Neuronal stem cell (in vitro differentiated cells): Measurements from ENCODE around the gene HECW1.

Source experiments
- DNase-seq: peaks from one replicate; pipeline ENCODE4 v3.0.0-alpha.2; 2013; ENCODE audit warnings: low spot score
- H2AFZ ChIP-seq: one replicate; pipeline ENCODE4 v1.6.1; 2013; ENCODE audit warnings: mild to moderate bottlenecking, low read length, inconsistent platforms
- H2AK5ac ChIP-seq: 2 replicates; pipeline ENCODE4 v1.6.1; 2013; ENCODE audit warnings: low read depth, mild to moderate bottlenecking, inconsistent platforms, low read length, moderate library complexity, mixed read lengths
- H2BK120ac ChIP-seq: 2 replicates; pipeline ENCODE4 v1.6.1; 2013; ENCODE audit warnings: low read depth, mild to moderate bottlenecking, inconsistent platforms, low read length, moderate library complexity, mixed read lengths
- H2BK12ac ChIP-seq: one replicate; pipeline ENCODE4 v1.6.1; 2013; ENCODE audit warnings: low read length, inconsistent platforms
- H2BK15ac ChIP-seq: 2 replicates; pipeline ENCODE4 v1.6.1; 2013; ENCODE audit warnings: mild to moderate bottlenecking, low read length, inconsistent platforms, mixed read lengths
- H2BK5ac ChIP-seq: one replicate; pipeline ENCODE4 v1.6.1; 2013; ENCODE audit warnings: inconsistent platforms, mild to moderate bottlenecking, low read length, moderate library complexity
- H3K14ac ChIP-seq: one replicate; pipeline ENCODE4 v1.6.1; 2013; ENCODE audit warnings: low read length, inconsistent platforms
- H3K18ac ChIP-seq: 2 replicates; pipeline ENCODE4 v1.6.1; 2013; ENCODE audit warnings: low read length, inconsistent platforms
- H3K23ac ChIP-seq: 2 replicates; pipeline ENCODE4 v1.6.1; 2013; ENCODE audit warnings: low read depth, mild to moderate bottlenecking, mixed read lengths, low read length, inconsistent platforms; ENCODE audit not compliant: poor library complexity
- H3K27ac ChIP-seq: replicated peaks from 3 replicates; pipeline ENCODE4 v1.5.1; 2013; ENCODE audit warnings: low read length, inconsistent platforms
- H3K27me3 ChIP-seq, 3 experiments: 2 replicates each; pipeline ENCODE4 v1.6.1; 2013; ENCODE audit warnings: low read length in 3 of 3, mild to moderate bottlenecking in 2 of 3, inconsistent platforms in 1 of 3, low read depth in 1 of 3, mixed read lengths in 1 of 3, moderate library complexity in 1 of 3; ENCODE audit not compliant: control insufficient read depth in 3 of 3, insufficient read depth in 3 of 3
- H3K36me3 ChIP-seq, 2 donors: replicated peaks in 1 of 2; 2 replicates each; pipeline ENCODE4 v1.6.1; 2013; ENCODE audit warnings: low read length in 2 of 2; ENCODE audit not compliant: control insufficient read depth in 2 of 2, insufficient read depth in 2 of 2
- H3K4ac ChIP-seq: 2 replicates; pipeline ENCODE4 v1.6.1; 2013; ENCODE audit warnings: inconsistent platforms, mild to moderate bottlenecking, low read length, moderate library complexity
- H3K4me1 ChIP-seq, 2 donors: 1 replicate in 1 of 2; 2 replicates in 1 of 2; pipeline ENCODE4 v1.6.1; 2013; ENCODE audit warnings: low read length in 2 of 2, low read depth in 1 of 2; ENCODE audit not compliant: control insufficient read depth in 2 of 2, insufficient read depth in 1 of 2
- H3K4me2 ChIP-seq: one replicate; pipeline ENCODE4 v1.6.1; 2013; ENCODE audit warnings: mild to moderate bottlenecking, low read length, inconsistent platforms; ENCODE audit not compliant: insufficient read depth, poor library complexity, severe bottlenecking
- H3K4me3 ChIP-seq, 2 donors: 2 replicates each; pipeline ENCODE4 v1.5.1; 2013; ENCODE audit warnings: low read length in 2 of 2, mild to moderate bottlenecking in 2 of 2, inconsistent platforms in 1 of 2, moderate library complexity in 1 of 2
- H3K79me1 ChIP-seq: one replicate; pipeline ENCODE4 v1.6.1; 2013; ENCODE audit warnings: low read depth, mild to moderate bottlenecking, inconsistent platforms, low read length, moderate library complexity
- H3K9ac ChIP-seq: one replicate; pipeline ENCODE4 v1.6.1; 2013; ENCODE audit warnings: mild to moderate bottlenecking, low read depth, low read length, inconsistent platforms; ENCODE audit not compliant: poor library complexity
- H3K9me3 ChIP-seq, 2 donors: replicated peaks in 1 of 2; 2 replicates each; pipeline versions ENCODE3 to v1.6.1; 2013; ENCODE audit warnings: low read length in 2 of 2, mild to moderate bottlenecking in 2 of 2, inconsistent platforms in 1 of 2, low read depth in 1 of 2, mixed read lengths in 1 of 2, moderate library complexity in 1 of 2; ENCODE audit not compliant: control insufficient read depth in 2 of 2, insufficient read depth in 1 of 2
- H4K8ac ChIP-seq: one replicate; pipeline ENCODE4 v1.6.1; 2013; ENCODE audit warnings: low read depth, mild to moderate bottlenecking, inconsistent platforms, low read length, moderate library complexity
- H4K91ac ChIP-seq: one replicate; pipeline ENCODE4 v1.6.1; 2013; ENCODE audit warnings: low read length, low read depth, mild to moderate bottlenecking, inconsistent platforms; ENCODE audit not compliant: poor library complexity
- WGBS, 2 donors: extraction: QIAGEN DNeasy Blood & Tissue Kit; methylation state at CpG; one replicate each; pipeline ENCODE4 v1.1.7; 2013; ENCODE audit warnings: missing lambda C conversion rate in 2 of 2, mixed read lengths in 1 of 2; ENCODE audit not compliant: insufficient read length in 2 of 2, insufficient replicate concordance in 1 of 2; ENCODE audit errors: extremely low coverage in 2 of 2; 5-methylcytosine and 5-hydroxymethylcytosine counted together

HECW1 gene

DNA sequence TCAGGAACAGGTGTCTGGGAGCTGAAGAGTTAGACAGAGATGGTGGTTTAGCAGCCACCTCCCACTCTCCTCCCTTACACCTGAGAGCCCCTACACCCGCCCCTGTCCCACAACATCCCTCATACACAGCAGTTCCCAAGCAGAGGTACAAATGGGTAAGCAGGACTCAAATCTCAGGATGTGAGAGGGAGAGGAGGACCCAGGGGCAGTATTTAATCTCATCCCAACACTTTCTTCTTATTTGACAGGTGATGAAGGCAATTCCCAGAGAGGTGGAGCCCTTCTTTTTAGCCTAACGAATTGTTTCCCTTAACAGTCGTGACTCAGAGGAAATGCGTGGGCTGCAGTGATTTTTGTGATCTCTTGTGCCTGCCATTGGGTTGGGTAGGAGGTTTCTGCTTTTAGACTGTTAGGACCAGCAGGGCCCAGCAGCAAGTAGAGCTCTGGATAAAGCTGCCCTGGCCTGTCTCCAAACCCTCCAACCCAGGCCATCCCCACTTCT lies 191.3 kb downstream of the HECW1 start:
- H4K8ac ChIP-seq, result no peak overlapping the region
- H3K9ac ChIP-seq, result no peak overlapping the region
- H3K4me3 ChIP-seq, result no peak overlapping the region
- H2AFZ ChIP-seq, result peak overlapping the region; percentile 22
- peaks cover 7 to 12% of the 10 kb centered on the region in 2 donors for H3K4me1 ChIP-seq
- no peak overlapping the region for H2AK5ac ChIP-seq
- H4K91ac ChIP-seq, result no peak overlapping the region
- DNase-seq, result no peak
- no peak overlapping the region for H3K14ac ChIP-seq
- no peak overlapping the region for H2BK15ac ChIP-seq
- H3K4me2 ChIP-seq, result no peak overlapping the region
- no CpG with 5 or more reads among the region's 4 CpGs for WGBS, 2 donors
- no peak overlapping the region for H2BK120ac ChIP-seq
- no peak overlapping the region for H3K4ac ChIP-seq
- no peak overlapping the region for H3K23ac ChIP-seq
- no peak overlapping the region for H2BK12ac ChIP-seq
- no peak overlapping the region for H2BK5ac ChIP-seq
- H3K36me3 ChIP-seq, result no peaks in the 10 kb centered on the region
- no peak overlapping the region for H3K27ac ChIP-seq
- H3K18ac ChIP-seq, result no peak overlapping the region
- peaks cover 0 to 8% (median 0%) of the 10 kb centered on the region in 3 experiments for H3K27me3 ChIP-seq
- no peaks in the 10 kb centered on the region for H3K9me3 ChIP-seq
- no peaks in the 10 kb centered on the region for H3K79me1 ChIP-seq

GRCh38 chr7:43306404-43306803 lies 194.0 kb downstream of the HECW1 start:
- Histone ChIP-seq H2BK12ac (no peak overlapping the region), H3K14ac (no peak overlapping the region), H4K8ac (no peak overlapping the region), H3K9me3 (no peaks in the 10 kb centered on the region), H3K79me1 (no peaks in the 10 kb centered on the region), H3K4me2 (no peak overlapping the region), H3K4me3 (no peak overlapping the region), H2BK5ac (no peak overlapping the region), H3K27me3 (no peaks in the 10 kb centered on the region), H3K23ac (no peak overlapping the region), H3K18ac (no peak overlapping the region), H2BK15ac (no peak overlapping the region), H3K4me1 (peaks cover 7 to 14% of the 10 kb centered on the region in 2 donors), H3K27ac (no peak overlapping the region), H2AK5ac (no peak overlapping the region), H2AFZ (no peak overlapping the region), H4K91ac (no peak overlapping the region), H3K36me3 (no peaks in the 10 kb centered on the region), H2BK120ac (no peak overlapping the region), H3K4ac (no peak overlapping the region), H3K9ac (no peak overlapping the region)
- no peak for DNase-seq
- WGBS, 2 donors, result no CpG with 5 or more reads among the region's 5 CpGs

DNA sequence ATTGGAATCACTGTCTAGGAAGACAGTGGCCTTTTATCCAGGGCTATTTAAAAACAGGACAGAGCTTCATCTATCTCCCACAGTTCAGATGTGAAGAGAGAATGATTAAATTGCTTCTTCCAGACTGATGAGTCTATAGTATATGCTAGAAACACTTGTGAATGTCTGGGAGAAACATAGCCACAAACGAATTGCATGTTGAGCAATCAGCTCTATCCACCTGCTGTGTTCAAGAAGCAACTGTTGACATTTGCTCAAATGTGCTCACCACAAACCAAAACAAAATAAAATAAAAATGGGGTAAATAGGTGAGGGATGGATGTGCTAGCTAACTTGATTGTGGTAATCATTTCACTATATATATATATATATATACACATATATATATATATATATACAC lies 195.1 kb downstream of the HECW1 start:
- H4K8ac ChIP-seq, result no peak overlapping the region
- H3K36me3 ChIP-seq, result no peaks in the 10 kb centered on the region
- H3K27me3 ChIP-seq, result no peaks in the 10 kb centered on the region
- no peak overlapping the region for H3K23ac ChIP-seq
- WGBS, 2 donors, result no CpG with 5 or more reads among the region's 1 CpG
- no peak overlapping the region for H3K9ac ChIP-seq
- no peak overlapping the region for H3K18ac ChIP-seq
- no peak overlapping the region for H4K91ac ChIP-seq
- H2BK15ac ChIP-seq, result no peak overlapping the region
- no peak overlapping the region for H3K4me2 ChIP-seq
- no peak overlapping the region for H3K14ac ChIP-seq
- H3K9me3 ChIP-seq, result no peaks in the 10 kb centered on the region
- no peak overlapping the region for H2BK5ac ChIP-seq
- H3K27ac ChIP-seq, result no peak overlapping the region
- no peak overlapping the region for H3K4me3 ChIP-seq
- H2AK5ac ChIP-seq, result no peak overlapping the region
- H2AFZ ChIP-seq, result no peak overlapping the region
- DNase-seq, result no peak
- H3K4me1 ChIP-seq, result peaks cover 2 to 8% of the 10 kb centered on the region in 2 donors
- no peak overlapping the region for H2BK120ac ChIP-seq
- H3K79me1 ChIP-seq, result no peaks in the 10 kb centered on the region
- H3K4ac ChIP-seq, result no peak overlapping the region
- H2BK12ac ChIP-seq, result no peak overlapping the region

DNA sequence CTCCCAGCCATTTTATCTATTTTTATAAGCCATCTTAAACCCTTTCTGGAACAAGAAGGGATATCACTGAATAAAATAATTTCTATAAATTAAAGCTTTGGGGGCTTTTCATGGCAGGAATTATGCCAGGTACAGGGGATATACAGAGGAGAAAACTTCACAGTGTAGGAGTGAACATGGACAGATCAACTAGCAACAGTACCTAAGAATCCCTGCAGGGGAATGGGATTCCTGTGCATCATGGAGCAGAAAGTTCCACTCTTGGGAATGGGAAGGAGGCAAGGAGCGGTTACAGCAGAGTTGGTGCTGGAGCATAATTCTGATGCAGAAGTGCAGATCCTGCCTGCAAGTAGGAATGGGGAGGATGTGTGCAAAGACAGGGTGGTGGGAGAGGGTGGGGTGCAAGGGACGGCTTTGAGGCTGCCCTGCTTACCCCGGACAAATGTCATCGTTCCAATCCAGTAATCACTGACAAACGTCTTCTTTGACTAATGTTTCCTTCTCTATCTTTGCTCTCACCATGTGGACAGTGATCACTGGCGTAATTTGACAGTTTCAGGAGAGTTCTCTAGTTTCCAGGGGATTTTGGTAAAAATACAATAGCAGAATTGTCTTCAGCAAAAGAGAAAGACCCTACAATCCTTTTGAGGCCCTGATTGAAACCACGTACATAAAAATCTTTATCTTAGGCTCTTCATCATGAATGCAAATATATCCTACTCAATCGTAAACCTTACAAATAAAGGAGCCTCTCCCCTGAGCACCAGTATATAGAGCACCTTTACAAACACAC lies 196.7 kb downstream of the HECW1 start:
- peak overlapping the region; percentile 45 for H3K18ac ChIP-seq
- H4K91ac ChIP-seq, result no peak overlapping the region
- H3K27me3 ChIP-seq, result no peaks in the 10 kb centered on the region
- peaks cover 0 to 2% of the 10 kb centered on the region in 2 donors for H3K4me1 ChIP-seq
- no peak overlapping the region for H3K4me3 ChIP-seq
- H3K4me2 ChIP-seq, result no peak overlapping the region
- H3K9ac ChIP-seq, result no peak overlapping the region
- no peak overlapping the region for H4K8ac ChIP-seq
- H3K79me1 ChIP-seq, result no peaks in the 10 kb centered on the region
- H3K4ac ChIP-seq, result no peak overlapping the region
- H3K9me3 ChIP-seq, result no peaks in the 10 kb centered on the region
- H3K23ac ChIP-seq, result no peak overlapping the region
- DNase-seq, result no peak
- WGBS, 2 donors, result no CpG with 5 or more reads among the region's 8 CpGs
- no peak overlapping the region for H2BK5ac ChIP-seq
- no peak overlapping the region for H3K27ac ChIP-seq
- H3K36me3 ChIP-seq, result no peaks in the 10 kb centered on the region
- H2BK120ac ChIP-seq, result no peak overlapping the region
- H2AK5ac ChIP-seq, result no peak overlapping the region
- H2AFZ ChIP-seq, result no peak overlapping the region
- H2BK12ac ChIP-seq, result no peak overlapping the region
- H3K14ac ChIP-seq, result no peak overlapping the region
- no peak overlapping the region for H2BK15ac ChIP-seq
